Suprapubic skin (tissue), 4 donors: Measurements from ENCODE around the gene SLC34A1. TPM values are rescaled to one million over a fixed set of nuclear protein-coding genes. Genes with fewer than 3 reads are reported as not detected.

Source experiments
- DNase-seq, 2 donors: peaks; one replicate each; pipeline ENCODE4 v3.0.0-alpha.2; 2019; ENCODE audit warnings: low spot score in 2 of 2
- H3K27ac ChIP-seq: fragments of 200-600 bp; sonication (generic); one replicate; pipeline ENCODE4 v1.5.1; 2019
- H3K27me3 ChIP-seq: fragments of 200-600 bp; sonication (generic); one replicate; pipeline ENCODE4 v1.5.1; 2019
- H3K36me3 ChIP-seq: fragments of 200-600 bp; sonication (generic); one replicate; pipeline ENCODE4 v1.5.1; 2019
- H3K4me1 ChIP-seq: fragments of 200-600 bp; sonication (generic); one replicate; pipeline ENCODE4 v1.5.1; 2019
- H3K4me3 ChIP-seq: fragments of 200-600 bp; sonication (generic); one replicate; pipeline ENCODE4 v1.5.1; 2019; ENCODE audit warnings: mild to moderate bottlenecking
- H3K9me3 ChIP-seq: fragments of 200-600 bp; sonication (generic); one replicate; pipeline ENCODE4 v1.5.1; 2019
- CTCF ChIP-seq, 2 donors: fragments of 200-600 bp in 1 of 2; fragments of 450-650 bp in 1 of 2; sonication (generic) in 1 of 2; IDR thresholded peaks; one replicate each; pipeline ENCODE4 v1.5.1; 2016 to 2019; ENCODE audit warnings: antibody characterized with exemption in 2 of 2, mild to moderate bottlenecking in 1 of 2, moderate library complexity in 1 of 2
- EP300 ChIP-seq: sonication (generic); formaldehyde crosslinking; IDR thresholded peaks from one replicate; pipeline ENCODE4 v1.6.1; 2017; ENCODE audit warnings: antibody characterized with exemption
- POLR2A ChIP-seq, 2 donors: fragments of 450-650 bp; IDR thresholded peaks; one replicate each; pipeline ENCODE4 v1.6.1; 2017; ENCODE audit warnings: antibody characterized with exemption in 2 of 2, mild to moderate bottlenecking in 2 of 2, moderate library complexity in 2 of 2
- POLR2AphosphoS5 ChIP-seq, 3 donors: sonication (generic); formaldehyde crosslinking; IDR thresholded peaks; one replicate each; pipeline ENCODE4 v1.6.1; 2017; ENCODE audit warnings: antibody characterized with exemption in 3 of 3
- WGBS: methylation state at CpG from one replicate; pipeline ENCODE4 v1.1.5; 2018; 5-methylcytosine and 5-hydroxymethylcytosine counted together
- total RNA-seq, 4 donors: library from RNA; depleted of rRNA; stranded (reverse); fragments of >200 nt; gene quantifications; one replicate each; pipeline ENCODE4 v1.1.0, GENCODE V29; 2016

Gene SLC34A1
- total RNA-seq, 4 donors from 2014 or later, result 0.29 TPM; not detected in 3

GRCh38 chr5:177442066-177442826, 58.0 kb downstream of the SLC34A1 start:
- WGBS, result 78% methylated on average over 18 of the region's 20 CpGs
- Histone ChIP-seq H3K4me3 (no peak overlapping the region), H3K27ac (no peak overlapping the region), H3K27me3 (no peaks in the 10 kb centered on the region), H3K36me3 (peaks cover 29% of the 10 kb centered on the region), H3K9me3 (no peaks in the 10 kb centered on the region), H3K4me1 (peaks cover 35% of the 10 kb centered on the region)
- TF ChIP-seq POLR2AphosphoS5 (IDR thresholded peaks at IDR 0.05) (no peak), EP300 (no peak), CTCF (IDR thresholded peaks at IDR 0.05) (no peak), POLR2A (IDR thresholded peaks at IDR 0.05) (no peak)
- peak in 1 of 2 donors; percentile 60 for DNase-seq

GRCh38 chr5:177443144-177443983, 59.1 kb downstream of the SLC34A1 start:
- no peak overlapping the region for H3K27ac ChIP-seq
- peaks cover 46% of the 10 kb centered on the region for H3K4me1 ChIP-seq
- WGBS, result 47% methylated on average over 11 of the region's 15 CpGs
- no peak overlapping the region for H3K4me3 ChIP-seq
- H3K36me3 ChIP-seq, result peaks cover 21% of the 10 kb centered on the region
- H3K9me3 ChIP-seq, result no peaks in the 10 kb centered on the region
- no peaks in the 10 kb centered on the region for H3K27me3 ChIP-seq
- TF ChIP-seq POLR2AphosphoS5 (IDR thresholded peaks at IDR 0.05) (no peak), EP300 (no peak), CTCF (IDR thresholded peaks at IDR 0.05) (no peak), POLR2A (IDR thresholded peaks at IDR 0.05) (no peak)
- peak in 1 of 2 donors; percentile 66 for DNase-seq

GRCh38 chr5:177444106-177445051, 60.1 kb downstream of the SLC34A1 start:
- TF ChIP-seq POLR2AphosphoS5 (IDR thresholded peaks at IDR 0.05), result no peak
- TF ChIP-seq POLR2A (IDR thresholded peaks at IDR 0.05), result no peak
- TF ChIP-seq EP300, result no peak
- TF ChIP-seq CTCF (IDR thresholded peaks at IDR 0.05), result no peak
- Histone ChIP-seq H3K27me3 (no peaks in the 10 kb centered on the region), H3K4me1 (peaks cover 54% of the 10 kb centered on the region), H3K9me3 (no peaks in the 10 kb centered on the region), H3K4me3 (no peak overlapping the region), H3K36me3 (peaks cover 21% of the 10 kb centered on the region), H3K27ac (no peak overlapping the region)
- 34% methylated on average over 7 of the region's 7 CpGs for WGBS
- DNase-seq, result peak in 1 of 2 donors; percentile 65

GRCh38 chr5:177445052-177445916, 61.0 kb downstream of the SLC34A1 start:
- WGBS, result 46% methylated on average over 10 of the region's 10 CpGs
- peaks cover 20% of the 10 kb centered on the region for H3K36me3 ChIP-seq
- no peak for DNase-seq
- no peak overlapping the region for H3K4me3 ChIP-seq
- peaks cover 63% of the 10 kb centered on the region for H3K4me1 ChIP-seq
- no peaks in the 10 kb centered on the region for H3K27me3 ChIP-seq
- TF ChIP-seq EP300, result no peak
- no peak for TF ChIP-seq CTCF (IDR thresholded peaks at IDR 0.05)
- TF ChIP-seq POLR2AphosphoS5 (IDR thresholded peaks at IDR 0.05), result no peak
- no peak for TF ChIP-seq POLR2A (IDR thresholded peaks at IDR 0.05)
- no peaks in the 10 kb centered on the region for H3K9me3 ChIP-seq
- no peak overlapping the region for H3K27ac ChIP-seq
